K562 (cell line): ENCODE data around the gene NENF. TPM values are rescaled to one million over a fixed set of nuclear protein-coding genes. Genes with fewer than 3 reads are reported as not detected.

Experiments
- ATAC-seq: fragments of 200-7000 bp; cut with Tn5 transposase; 3 replicates; pipeline ENCODE4 v1.9.1; 2020; ENCODE audit warnings: moderate library complexity
- BruUV-seq: library from RNA; stranded (reverse); fragments of 400-500 nt; replicated peaks from 2 replicates; lab custom pipeline; 2021; lab: Mats Ljungman, UMichigan
- CTCF ChIA-PET: fragments of 300-600 bp; formaldehyde crosslinking; extraction: SDS; loops from one replicate; lab custom pipeline; 2021; ENCODE audit warnings: low intra/inter-chr PET ratio; lab: Yijun Ruan, JAX
- POLR2A ChIA-PET: fragments of 300-600, 350-650 bp; sonication (Branson Sonifier 250); formaldehyde crosslinking; extraction: SDS; loops from one replicate; lab custom pipeline; 2021; ENCODE audit warnings: antibody characterized with exemption, inconsistent platforms; lab: Yijun Ruan, JAX
- DNase-seq, 4 experiments: peaks; one replicate each; pipeline versions ENCODE4 v3.0.0 to v3.0.0-alpha.2; 2011 to 2018; ENCODE audit warnings: low spot score in 3 of 4, mixed read lengths in 3 of 4; ENCODE audit errors: extremely low read depth in 1 of 4
- FAIRE-seq: peaks from 2 replicates; lab custom pipeline; 2011; peaks lifted over from hg19 to GRCh38; lab: Jason Lieb, UNC
- H2AFZ ChIP-seq: 2 replicates; pipeline ENCODE4 v1.6.0; 2011; ENCODE audit warnings: low read depth, low read length, control low read depth, inconsistent platforms
- H3K27ac ChIP-seq: fragments of 200-600 bp; 3 replicates; pipeline ENCODE4 v1.8.0; 2011; ENCODE audit warnings: low read depth, mild to moderate bottlenecking, control low read depth, inconsistent platforms, low read length, moderate library complexity, mixed read lengths; ENCODE audit errors: extremely low read depth
- H3K27me3 ChIP-seq, 2 experiments: fragments of 300-600 bp in 1 of 2; 2 replicates in 1 of 2; 3 replicates in 1 of 2; pipeline versions ENCODE4 v1.6.0 to v1.8.0; 2011; ENCODE audit warnings: inconsistent platforms in 2 of 2, low read length in 2 of 2, mild to moderate bottlenecking in 1 of 2, mixed read lengths in 1 of 2, moderate library complexity in 1 of 2; ENCODE audit not compliant: control insufficient read depth in 2 of 2, insufficient read depth in 2 of 2
- H3K36me3 ChIP-seq: fragments of 300-600 bp; 3 replicates; pipeline ENCODE4 v1.8.0; 2011; ENCODE audit warnings: mild to moderate bottlenecking, low read length, inconsistent platforms; ENCODE audit not compliant: control insufficient read depth, insufficient read depth
- H3K4me1 ChIP-seq, 2 experiments: fragments of 200-600 bp in 1 of 2; replicated peaks in 1 of 2; 2 replicates in 1 of 2; 3 replicates in 1 of 2; pipeline versions ENCODE4 v1.5.1 to v1.8.0; 2011; ENCODE audit warnings: inconsistent platforms in 2 of 2, low read length in 2 of 2, mild to moderate bottlenecking in 1 of 2, mixed read lengths in 1 of 2, moderate library complexity in 1 of 2; ENCODE audit not compliant: control insufficient read depth in 2 of 2, insufficient read depth in 2 of 2
- H3K4me2 ChIP-seq: 2 replicates; pipeline ENCODE4 v1.6.1; 2011; ENCODE audit warnings: low read length, control low read depth, inconsistent platforms, mixed read lengths; ENCODE audit not compliant: insufficient read depth
- H3K4me3 ChIP-seq: fragments of 200-600 bp; sonication (generic), shearing (Covaris generic); 2 replicates; pipeline ENCODE4 v1.5.1; 2016; ENCODE audit warnings: control low read depth, inconsistent platforms
- H3K79me2 ChIP-seq: fragments of 200-600 bp; 3 replicates; pipeline ENCODE4 v1.8.0; 2011; ENCODE audit warnings: low read length, inconsistent platforms; ENCODE audit not compliant: control insufficient read depth, insufficient read depth
- H3K9ac ChIP-seq, 2 experiments: 2 replicates each; pipeline versions ENCODE4 v1.6.0 to v1.6.1; 2011; ENCODE audit warnings: low read depth in 2 of 2, low read length in 2 of 2, control low read depth in 1 of 2, inconsistent platforms in 1 of 2, mild to moderate bottlenecking in 1 of 2, mixed read lengths in 1 of 2; ENCODE audit not compliant: insufficient read depth in 1 of 2
- H3K9me1 ChIP-seq: one replicate; pipeline ENCODE4 v1.6.0; 2011; ENCODE audit warnings: inconsistent platforms, mild to moderate bottlenecking, low read length, moderate library complexity; ENCODE audit not compliant: control insufficient read depth, insufficient read depth
- H3K9me3 ChIP-seq: replicated peaks from 2 replicates; pipeline ENCODE4 v1.5.1; 2011; ENCODE audit warnings: low read depth, low read length, inconsistent platforms; ENCODE audit not compliant: control insufficient read depth, insufficient read depth
- H4K20me1 ChIP-seq: replicated peaks from 2 replicates; pipeline ENCODE4 v1.6.1; 2011; ENCODE audit warnings: low read length, inconsistent platforms, mixed read lengths; ENCODE audit not compliant: control insufficient read depth, insufficient read depth
- ARID1B ChIP-seq: fragments of 450-650 bp; IDR thresholded peaks from 2 replicates; pipeline ENCODE4 v1.6.1; 2016; ENCODE audit warnings: antibody characterized with exemption, mild to moderate bottlenecking, inconsistent platforms
- C11orf30 ChIP-seq: fragments of 450-650 bp; IDR thresholded peaks from 2 replicates; pipeline ENCODE4 v1.6.1; 2016; ENCODE audit warnings: low read depth, mild to moderate bottlenecking
- HNRNPL ChIP-seq: fragments of 200-400 bp; formaldehyde crosslinking; IDR thresholded peaks from 2 replicates; pipeline ENCODE4 v1.6.1; 2017; ENCODE audit warnings: low read depth, mild to moderate bottlenecking, low read length
- NR2F6 ChIP-seq: fragments of 450-650 bp; formaldehyde crosslinking; IDR thresholded peaks from 2 replicates; pipeline ENCODE4 v1.4.0; 2020; ENCODE audit warnings: mild to moderate bottlenecking
- PHF21A ChIP-seq: fragments of 450-650 bp; IDR thresholded peaks from 2 replicates; pipeline ENCODE4 v1.6.1; 2017; ENCODE audit warnings: low read depth, borderline replicate concordance
- PRMT5 ChIP-seq: sonication (generic); formaldehyde crosslinking; IDR thresholded peaks from 2 replicates; pipeline ENCODE4 v1.5.0; 2020; ENCODE audit warnings: missing genetic modification reagents
- ZNF324 ChIP-seq: fragments of 250-450 bp; sonication (Bioruptor Pico); IDR thresholded peaks from 2 replicates; pipeline ENCODE4 v1.4.0; 2020; ENCODE audit warnings: mild to moderate bottlenecking
- ZNF398 ChIP-seq: fragments of 250-450 bp; sonication (Bioruptor Pico); IDR thresholded peaks from 2 replicates; pipeline ENCODE4 v1.8.0; 2021; ENCODE audit warnings: moderate library complexity, mild to moderate bottlenecking, inconsistent platforms
- ZNF707 ChIP-seq: fragments of 250-450 bp; sonication (Bioruptor Pico); conservative IDR thresholded peaks from 2 replicates; pipeline ENCODE4 v1.8.0; 2022; ENCODE audit warnings: inconsistent platforms, mild to moderate bottlenecking, moderate library complexity
- ZNF778 ChIP-seq: fragments of 450-650 bp; formaldehyde crosslinking; IDR thresholded peaks from 2 replicates; pipeline ENCODE4 v1.4.0; 2020; ENCODE audit warnings: mild to moderate bottlenecking, moderate library complexity
- ZNF780A ChIP-seq: fragments of 250-450 bp; sonication (Bioruptor Pico); IDR thresholded peaks from 2 replicates; pipeline ENCODE4 v1.5.0; 2021; ENCODE audit warnings: mild to moderate bottlenecking
- WGBS: fragments of 100-300 bp; shearing (Covaris generic); methylation state at CpG from one replicate; pipeline ENCODE4 v1.1.6; 2016; ENCODE audit warnings: low coverage, mixed read lengths; ENCODE audit not compliant: insufficient coverage; ENCODE audit errors: missing lambda C conversion rate; 5-methylcytosine and 5-hydroxymethylcytosine counted together
- in situ Hi-C: fragments of 300-500 bp; cut with MboI; formaldehyde crosslinking; loops from 4 replicates; pipeline ENCODE4 v1.15.0; 2018; ENCODE audit warnings: inconsistent platforms, mixed read lengths
- intact Hi-C: fragments of 100-400 bp; cut with micrococcal nuclease; formaldehyde crosslinking; loops from 2 replicates; pipeline ENCODE4 v1.14.2; 2022
- polyA plus RNA-seq, 8 experiments: library from polyadenylated mRNA; depleted of rRNA in 4 of 8; stranded (reverse) in 5 of 8; unstranded in 3 of 8; fragments of >200 nt; fragmentation: Nextera tagmentation in 2 of 8; fragmentation: Illumina TruSeq in 1 of 8; extraction: Ambion mirVana in 2 of 8; extraction: Trizol in 1 of 8; gene quantifications; 2 replicates each; pipeline versions ENCODE4 v1.2.1 to v1.2.3, GENCODE V29; 2011 to 2014; ENCODE audit warnings: inconsistent platforms in 1 of 8, missing spikeins in 1 of 8
- total RNA-seq, 7 experiments: library from RNA; depleted of rRNA in 6 of 7; stranded (reverse); fragments of >200 nt in 6 of 7; fragmentation: Illumina TruSeq in 2 of 7; extraction: Trizol in 2 of 7; gene quantifications; 2 replicates each; pipeline versions ENCODE4 v1.2.1 to v1.2.3, GENCODE V29; 2011 to 2021; ENCODE audit warnings: low replicate concordance in 1 of 7
- TF ChIP-seq, protein P1 (sequence below): fragments of 250-450 bp; sonication (Bioruptor Pico); IDR thresholded peaks from 2 replicates; pipeline ENCODE4 v1.5.0; 2020; ENCODE audit warnings: mild to moderate bottlenecking
- TF ChIP-seq, protein P2 (sequence below): fragments of 450-650 bp; IDR thresholded peaks from 2 replicates; pipeline ENCODE4 v1.6.1; 2016; ENCODE audit warnings: missing biosample characterization, missing genetic modification characterization
- TF ChIP-seq, protein P3 (sequence below): fragments of 250-450 bp; sonication (Bioruptor Pico); IDR thresholded peaks from 2 replicates; pipeline ENCODE4 v1.8.0; 2022; ENCODE audit warnings: inconsistent platforms, mild to moderate bottlenecking, moderate library complexity, borderline replicate concordance

Gene NENF
- total and polyA plus RNA-seq, 9 of the 15 experiments (the other 6 are each of a cell fraction or from before 2014, with no cell fraction given): 6.1 to 100 (median 72.8) TPM

GRCh38 chr1:212477680-212478466 lies 45.2 kb downstream of the NENF start:
- CTCF ChIA-PET: interaction anchor here (0.7 to 1.6 kb wide), 4 partner anchors 152 to 305 kb away, joined by 3 to 10 read pairs (median 4); no protein-coding TSS in a partner anchor
- H3K79me2 ChIP-seq: no peaks in the 10 kb centered on the region
- peak overlapping the region; percentile 7; the same call in 1 of the 2 replicates for H2AFZ ChIP-seq
- no peak overlapping the region; a peak in 1 of 4 replicates for H3K9ac ChIP-seq
- no peak overlapping the region for H3K4me3 ChIP-seq
- no peaks in the 10 kb centered on the region for H3K9me3 ChIP-seq
- BruUV-seq: no TSS peak
- intact Hi-C loops (loop anchor here (1.0 to 10.0 kb wide), 8 partner anchors 64 to 517 kb away; no protein-coding TSS in a partner anchor), in situ Hi-C loops (loop anchor here (5.0 kb wide), 1 partner anchor 119 kb away; no protein-coding TSS in a partner anchor)
- FAIRE-seq: peak; percentile 6
- H3K4me2 ChIP-seq: no peak overlapping the region
- H3K27me3 ChIP-seq: peaks cover 11 to 41% of the 10 kb centered on the region in 2 experiments; a peak in 4 of 5 replicates
- H3K4me1 ChIP-seq: peaks cover 3 to 12% of the 10 kb centered on the region in 2 experiments; a peak in 4 of 5 replicates
- H4K20me1 ChIP-seq: no peaks in the 10 kb centered on the region; the same call in 1 of the 2 replicates
- WGBS: 20% methylated on average over 8 of the region's 8 CpGs
- no peaks in the 10 kb centered on the region for H3K36me3 ChIP-seq
- no peaks in the 10 kb centered on the region for H3K9me1 ChIP-seq
- ATAC-seq: no peak
- H3K27ac ChIP-seq: no peak overlapping the region
- DNase-seq: no peak
- POLR2A ChIA-PET: interaction anchor here (0.6 to 4.1 kb wide), 13 partner anchors 8 to 383 kb away, joined by 3 to 39 read pairs (median 4); partner anchors contain the start of gene ATF3
- TF ChIP-seq, protein P1, sequence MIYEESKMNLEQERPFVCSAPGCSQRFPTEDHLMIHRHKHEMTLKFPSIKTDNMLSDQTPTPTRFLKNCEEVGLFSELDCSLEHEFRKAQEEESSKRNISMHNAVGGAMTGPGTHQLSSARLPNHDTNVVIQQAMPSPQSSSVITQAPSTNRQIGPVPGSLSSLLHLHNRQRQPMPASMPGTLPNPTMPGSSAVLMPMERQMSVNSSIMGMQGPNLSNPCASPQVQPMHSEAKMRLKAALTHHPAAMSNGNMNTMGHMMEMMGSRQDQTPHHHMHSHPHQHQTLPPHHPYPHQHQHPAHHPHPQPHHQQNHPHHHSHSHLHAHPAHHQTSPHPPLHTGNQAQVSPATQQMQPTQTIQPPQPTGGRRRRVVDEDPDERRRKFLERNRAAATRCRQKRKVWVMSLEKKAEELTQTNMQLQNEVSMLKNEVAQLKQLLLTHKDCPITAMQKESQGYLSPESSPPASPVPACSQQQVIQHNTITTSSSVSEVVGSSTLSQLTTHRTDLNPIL: peak; percentile 97
- no peak for TF ChIP-seq PHF21A
- TF ChIP-seq ZNF780A (CRISPR knock-in tag): peak; percentile 73; the same call in 1 of the 2 replicates
- TF ChIP-seq, protein P2, sequence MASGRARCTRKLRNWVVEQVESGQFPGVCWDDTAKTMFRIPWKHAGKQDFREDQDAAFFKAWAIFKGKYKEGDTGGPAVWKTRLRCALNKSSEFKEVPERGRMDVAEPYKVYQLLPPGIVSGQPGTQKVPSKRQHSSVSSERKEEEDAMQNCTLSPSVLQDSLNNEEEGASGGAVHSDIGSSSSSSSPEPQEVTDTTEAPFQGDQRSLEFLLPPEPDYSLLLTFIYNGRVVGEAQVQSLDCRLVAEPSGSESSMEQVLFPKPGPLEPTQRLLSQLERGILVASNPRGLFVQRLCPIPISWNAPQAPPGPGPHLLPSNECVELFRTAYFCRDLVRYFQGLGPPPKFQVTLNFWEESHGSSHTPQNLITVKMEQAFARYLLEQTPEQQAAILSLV: peak; percentile 95
- TF ChIP-seq, protein P3, sequence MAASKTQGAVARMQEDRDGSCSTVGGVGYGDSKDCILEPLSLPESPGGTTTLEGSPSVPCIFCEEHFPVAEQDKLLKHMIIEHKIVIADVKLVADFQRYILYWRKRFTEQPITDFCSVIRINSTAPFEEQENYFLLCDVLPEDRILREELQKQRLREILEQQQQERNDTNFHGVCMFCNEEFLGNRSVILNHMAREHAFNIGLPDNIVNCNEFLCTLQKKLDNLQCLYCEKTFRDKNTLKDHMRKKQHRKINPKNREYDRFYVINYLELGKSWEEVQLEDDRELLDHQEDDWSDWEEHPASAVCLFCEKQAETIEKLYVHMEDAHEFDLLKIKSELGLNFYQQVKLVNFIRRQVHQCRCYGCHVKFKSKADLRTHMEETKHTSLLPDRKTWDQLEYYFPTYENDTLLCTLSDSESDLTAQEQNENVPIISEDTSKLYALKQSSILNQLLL (CRISPR knock-in tag): no peak
- peak; percentile 92 for TF ChIP-seq ZNF398 (CRISPR knock-in tag)
- no peak for TF ChIP-seq ZNF778 (CRISPR knock-in tag)
- TF ChIP-seq ZNF324 (CRISPR knock-in tag): peak; percentile 83
- TF ChIP-seq PRMT5 (CRISPR knock-in tag): no peak
- TF ChIP-seq C11orf30: no peak
- TF ChIP-seq NR2F6 (CRISPR knock-in tag): peak; percentile 98
- TF ChIP-seq ARID1B: no peak
- TF ChIP-seq ZNF707 (CRISPR knock-in tag): peak; percentile 75; the same call in 1 of the 2 replicates
- no peak for TF ChIP-seq HNRNPL
